Measurements from ENCODE around the gene TMCC2.

TMCC2 gene

GRCh38 chr1:205214756-205215155 is 13.0 kb upstream of the TMCC2 start:
- Histone ChIP-seq H3K27ac (ENCODE audit: low read depth, low read length) (no peak overlapping the region), H3K4me1 (ENCODE audit: control insufficient read depth, insufficient read depth, low read length) (peaks cover 4% of the 10 kb centered on the region; the same call in 1 of the 2 replicates), H3K9ac (ENCODE audit: low read depth, low read length) (no peak overlapping the region), H3K4me3 (ENCODE audit: low read depth, low read length) (no peak overlapping the region), H3K27me3 (ENCODE audit: control insufficient read depth, insufficient read depth, low read length) (no peaks in the 10 kb centered on the region), H3K9me3 (ENCODE audit: control insufficient read depth, insufficient read depth, low read length) (no peaks in the 10 kb centered on the region), H3K36me3 (ENCODE audit: control insufficient read depth, insufficient read depth, low read length) (no peaks in the 10 kb centered on the region)

- Histone ChIP-seq H3K27me3 (ENCODE audit: control insufficient read depth, insufficient read depth, low read length) (no peaks in the 10 kb centered on the region), H3K27ac (ENCODE audit: low read depth, low read length) (no peak overlapping the region), H3K4me3 (ENCODE audit: low read depth, low read length) (no peak overlapping the region), H3K4me1 (ENCODE audit: control insufficient read depth, insufficient read depth, low read length) (peaks cover 4% of the 10 kb centered on the region; the same call in 1 of the 2 replicates), H3K36me3 (ENCODE audit: control insufficient read depth, insufficient read depth, low read length) (no peaks in the 10 kb centered on the region), H3K9ac (ENCODE audit: low read depth, low read length) (no peak overlapping the region), H3K9me3 (ENCODE audit: control insufficient read depth, insufficient read depth, low read length) (no peaks in the 10 kb centered on the region)
Measured at GRCh38 chr1:205216588-205216987, 11.2 kb upstream of the TMCC2 start.

DNA sequence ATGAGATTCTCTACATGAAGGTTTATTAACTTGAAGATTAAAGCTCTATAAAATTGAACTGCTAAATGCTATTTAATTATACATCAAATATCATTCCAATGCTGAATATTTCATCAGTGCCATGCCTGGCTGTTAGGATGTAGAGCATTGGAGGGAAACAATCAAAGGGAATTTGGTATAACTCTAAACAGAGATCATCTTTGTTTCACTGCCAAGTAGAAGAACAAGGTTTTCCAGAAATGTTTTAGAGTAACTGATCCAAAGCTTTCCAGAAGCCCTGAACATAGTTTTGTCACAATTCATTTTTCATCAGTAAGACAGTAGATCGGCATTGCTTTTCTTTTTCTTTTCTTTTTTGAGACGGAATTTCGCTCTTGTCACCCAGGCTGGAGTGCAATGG is 10.3 kb upstream of the TMCC2 start:
- H3K27ac ChIP-seq (ENCODE audit: low read depth, low read length): no peak overlapping the region

GRCh38 chr1:205220421-205220820 is 7.3 kb upstream of the TMCC2 start:
- H3K27me3 ChIP-seq (ENCODE audit: control insufficient read depth, insufficient read depth, low read length): no peaks in the 10 kb centered on the region
- H3K4me3 ChIP-seq (ENCODE audit: low read depth, low read length): no peak overlapping the region
- H3K36me3 ChIP-seq (ENCODE audit: control insufficient read depth, insufficient read depth, low read length): no peaks in the 10 kb centered on the region
- H3K9me3 ChIP-seq (ENCODE audit: control insufficient read depth, insufficient read depth, low read length): no peaks in the 10 kb centered on the region
- no peak overlapping the region for H3K27ac ChIP-seq (ENCODE audit: low read depth, low read length)
- H3K4me1 ChIP-seq (ENCODE audit: control insufficient read depth, insufficient read depth, low read length): no peaks in the 10 kb centered on the region
- no peak overlapping the region for H3K9ac ChIP-seq (ENCODE audit: low read depth, low read length)

More for the DNA sequence above, 10.3 kb upstream of the TMCC2 start:
- no peaks in the 10 kb centered on the region for H3K36me3 ChIP-seq (ENCODE audit: control insufficient read depth, insufficient read depth, low read length)
- H3K4me1 ChIP-seq (ENCODE audit: control insufficient read depth, insufficient read depth, low read length): no peaks in the 10 kb centered on the region
- no peaks in the 10 kb centered on the region for H3K9me3 ChIP-seq (ENCODE audit: control insufficient read depth, insufficient read depth, low read length)
- no peak overlapping the region for H3K9ac ChIP-seq (ENCODE audit: low read depth, low read length)
- H3K4me3 ChIP-seq (ENCODE audit: low read depth, low read length): no peak overlapping the region
- H3K27me3 ChIP-seq (ENCODE audit: control insufficient read depth, insufficient read depth, low read length): no peaks in the 10 kb centered on the region

- H3K27me3 ChIP-seq (ENCODE audit: control insufficient read depth, insufficient read depth, low read length): peaks cover 10% of the 10 kb centered on the region
- peaks cover 19% of the 10 kb centered on the region for H3K4me1 ChIP-seq (ENCODE audit: control insufficient read depth, insufficient read depth, low read length)
- no peak overlapping the region for H3K4me3 ChIP-seq (ENCODE audit: low read depth, low read length)
- H3K9me3 ChIP-seq (ENCODE audit: control insufficient read depth, insufficient read depth, low read length): no peaks in the 10 kb centered on the region
- H3K9ac ChIP-seq (ENCODE audit: low read depth, low read length): no peak overlapping the region
- H3K36me3 ChIP-seq (ENCODE audit: control insufficient read depth, insufficient read depth, low read length): no peaks in the 10 kb centered on the region
- H3K27ac ChIP-seq (ENCODE audit: low read depth, low read length): no peak overlapping the region
Measured at GRCh38 chr1:205224736-205225135, 3.0 kb upstream of the TMCC2 start.

DNA sequence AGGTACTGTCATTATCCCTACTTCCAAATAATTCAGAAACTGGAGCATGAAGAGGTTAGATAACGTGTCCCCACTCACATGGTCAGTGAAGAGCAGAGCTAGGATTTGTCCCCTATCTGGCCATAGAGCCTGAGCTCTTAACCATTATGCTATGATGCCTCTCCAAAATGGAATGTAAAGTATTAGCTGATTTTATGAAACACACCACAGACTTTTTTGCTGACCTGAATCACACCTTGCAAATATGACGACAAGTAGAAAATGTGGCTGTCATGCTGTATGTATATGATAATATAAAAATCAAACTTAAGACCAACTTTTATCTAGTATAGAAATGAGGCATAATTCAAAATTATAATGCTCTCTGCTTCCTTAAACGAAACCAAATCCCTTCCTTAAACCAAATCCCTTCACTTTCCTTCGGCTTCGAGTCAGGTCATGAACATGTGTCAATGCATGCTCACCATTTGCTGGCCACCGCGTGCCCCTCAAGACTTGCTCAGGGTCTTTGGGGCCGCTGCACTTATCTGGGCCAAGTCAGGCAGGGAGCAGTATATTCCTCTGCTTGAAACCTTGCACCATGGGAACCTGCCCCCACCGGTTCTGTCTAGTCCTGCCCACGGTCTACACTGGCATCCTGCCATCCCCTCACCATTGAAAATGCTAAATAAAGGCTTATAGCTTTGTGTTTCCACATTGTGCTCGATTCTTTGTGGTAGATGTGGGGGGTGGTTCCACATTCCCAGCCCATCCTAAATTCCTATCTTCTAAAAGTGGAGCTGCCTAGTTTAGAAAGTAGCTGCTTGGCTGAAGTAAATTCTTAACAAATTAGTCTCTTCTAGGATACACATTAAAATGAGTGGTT is 1.6 kb upstream of the TMCC2 start:
- Histone ChIP-seq H3K36me3 (ENCODE audit: control insufficient read depth, insufficient read depth, low read length) (no peaks in the 10 kb centered on the region), H3K27ac (ENCODE audit: low read depth, low read length) (no peak overlapping the region), H3K4me1 (ENCODE audit: control insufficient read depth, insufficient read depth, low read length) (peaks cover 27% of the 10 kb centered on the region), H3K4me3 (ENCODE audit: low read depth, low read length) (peak overlapping the region; percentile 83; the same call in 1 of the 2 replicates), H3K27me3 (ENCODE audit: control insufficient read depth, insufficient read depth, low read length) (peaks cover 10% of the 10 kb centered on the region), H3K9ac (ENCODE audit: low read depth, low read length) (no peak overlapping the region), H3K9me3 (ENCODE audit: control insufficient read depth, insufficient read depth, low read length) (no peaks in the 10 kb centered on the region)

DNA sequence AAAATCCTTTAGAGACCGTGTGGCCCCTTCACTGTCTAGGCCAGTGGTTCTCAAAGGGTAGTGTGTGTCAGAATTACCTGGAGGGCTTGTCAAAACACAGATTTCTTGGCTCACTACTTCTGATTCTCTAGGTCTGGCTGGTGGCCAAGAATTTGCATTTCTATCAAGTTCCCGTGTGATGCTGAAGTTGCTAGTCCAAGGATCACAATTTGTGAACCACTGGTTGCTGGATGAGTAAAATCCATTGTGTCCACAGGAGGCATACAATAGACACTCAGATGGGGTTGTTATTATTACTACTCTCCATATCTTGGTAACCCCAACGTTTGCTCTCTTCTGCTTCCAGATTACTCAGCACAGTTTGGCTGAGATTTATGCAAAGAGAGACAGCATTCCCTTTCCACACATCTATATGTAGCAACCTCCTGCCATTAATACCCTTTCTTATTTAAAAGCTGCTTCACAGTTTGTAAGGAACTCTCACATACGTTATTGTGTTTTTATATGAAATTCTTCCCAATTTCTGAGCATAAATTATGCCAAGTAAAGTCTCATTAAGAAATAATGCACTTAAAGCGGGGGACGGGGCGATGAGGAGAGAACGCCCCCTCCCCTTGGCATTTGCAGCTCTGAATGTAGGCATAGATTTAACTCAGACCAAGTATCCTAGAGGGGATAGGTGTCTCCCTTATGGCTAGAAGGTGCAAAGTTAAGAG is 720 bp upstream of the TMCC2 start:
- Histone ChIP-seq H3K36me3 (ENCODE audit: control insufficient read depth, insufficient read depth, low read length) (no peaks in the 10 kb centered on the region), H3K27ac (ENCODE audit: low read depth, low read length) (peak overlapping the region; percentile 80), H3K9ac (ENCODE audit: low read depth, low read length) (0 out of 2 replicates have a peak overlapping the region, but pooled peaks have one; percentile 37), H3K4me3 (ENCODE audit: low read depth, low read length) (peak overlapping the region; percentile 83), H3K9me3 (ENCODE audit: control insufficient read depth, insufficient read depth, low read length) (no peaks in the 10 kb centered on the region), H3K27me3 (ENCODE audit: control insufficient read depth, insufficient read depth, low read length) (peaks cover 10% of the 10 kb centered on the region), H3K4me1 (ENCODE audit: control insufficient read depth, insufficient read depth, low read length) (peaks cover 27% of the 10 kb centered on the region)

DNA sequence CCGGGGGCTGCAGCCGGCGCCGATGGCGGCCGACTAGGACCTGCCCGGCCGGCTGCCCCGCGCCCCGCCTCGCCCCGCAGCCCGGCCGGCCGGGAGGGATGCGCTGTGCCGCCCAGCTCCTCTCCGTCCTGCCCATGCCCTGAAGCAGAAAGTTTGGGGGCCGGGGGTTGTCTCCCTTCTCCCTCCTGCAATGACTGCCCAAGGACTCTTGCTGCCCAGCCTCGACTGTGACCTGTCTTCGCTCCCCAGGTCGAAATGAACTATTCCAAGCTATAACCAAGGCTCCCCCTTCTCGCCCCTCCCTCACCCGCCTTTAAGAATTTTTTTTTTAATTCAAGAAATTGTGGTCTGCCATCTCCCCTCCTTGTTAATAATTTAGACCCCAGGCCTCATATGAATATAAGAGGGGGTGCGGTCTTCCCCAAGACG is 361 bp downstream of the TMCC2 start:
- Histone ChIP-seq H3K36me3 (ENCODE audit: control insufficient read depth, insufficient read depth, low read length) (no peaks in the 10 kb centered on the region), H3K27me3 (ENCODE audit: control insufficient read depth, insufficient read depth, low read length) (peaks cover 10% of the 10 kb centered on the region), H3K9me3 (ENCODE audit: control insufficient read depth, insufficient read depth, low read length) (no peaks in the 10 kb centered on the region), H3K4me1 (ENCODE audit: control insufficient read depth, insufficient read depth, low read length) (peaks cover 27% of the 10 kb centered on the region), H3K4me3 (ENCODE audit: low read depth, low read length) (peak overlapping the region; percentile 83), H3K27ac (ENCODE audit: low read depth, low read length) (no peak overlapping the region), H3K9ac (ENCODE audit: low read depth, low read length) (no peak overlapping the region)

- H3K9ac ChIP-seq (ENCODE audit: low read depth, low read length): no peak overlapping the region
- H3K27ac ChIP-seq (ENCODE audit: low read depth, low read length): no peak overlapping the region
- H3K4me1 ChIP-seq (ENCODE audit: control insufficient read depth, insufficient read depth, low read length): peaks cover 27% of the 10 kb centered on the region
- H3K27me3 ChIP-seq (ENCODE audit: control insufficient read depth, insufficient read depth, low read length): peaks cover 10% of the 10 kb centered on the region
- no peaks in the 10 kb centered on the region for H3K36me3 ChIP-seq (ENCODE audit: control insufficient read depth, insufficient read depth, low read length)
- H3K9me3 ChIP-seq (ENCODE audit: control insufficient read depth, insufficient read depth, low read length): no peaks in the 10 kb centered on the region
- H3K4me3 ChIP-seq (ENCODE audit: low read depth, low read length): peak overlapping the region; percentile 83
Measured at GRCh38 chr1:205229399-205229871, 1.7 kb downstream of the TMCC2 start.

DNA sequence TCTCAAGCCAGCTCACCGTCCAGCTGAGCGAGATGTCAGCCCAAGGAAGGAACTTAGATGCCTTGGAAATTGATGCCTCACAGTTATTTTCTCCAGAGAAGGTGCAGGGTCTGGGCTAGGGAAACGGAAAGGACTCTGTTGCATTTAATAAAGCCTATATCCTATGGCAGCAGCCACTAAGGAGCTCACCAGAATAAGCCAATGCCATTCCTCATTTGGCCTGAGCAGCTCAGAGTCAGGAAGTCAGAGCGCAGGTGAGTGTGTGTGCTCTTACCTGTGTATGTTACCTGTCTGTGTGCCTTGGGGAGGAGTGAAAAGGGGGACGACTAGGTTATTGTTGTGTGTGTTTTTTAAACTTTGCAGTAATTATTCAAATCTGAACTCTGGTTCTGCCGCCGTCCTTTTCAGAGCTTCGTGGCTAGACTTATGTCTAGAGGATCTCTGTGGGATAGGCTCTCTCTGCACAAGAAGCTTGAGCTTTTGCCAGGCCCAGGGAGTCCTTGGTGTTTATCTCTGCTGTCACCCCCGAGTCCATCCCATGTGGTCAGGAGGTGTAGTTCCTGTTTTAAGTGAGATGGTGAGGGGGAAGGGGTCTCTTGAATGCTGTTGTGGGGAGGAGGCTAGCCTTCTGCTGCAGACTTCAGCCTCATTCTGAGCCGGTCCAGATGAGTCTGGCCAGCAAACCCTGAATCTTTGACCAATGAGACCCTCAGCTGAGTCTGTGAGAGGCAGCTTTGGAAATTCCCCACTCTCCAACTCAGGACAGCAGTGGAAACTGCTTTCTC is 2.4 kb downstream of the TMCC2 start:
- Histone ChIP-seq H3K27ac (ENCODE audit: low read depth, low read length) (no peak overlapping the region), H3K4me1 (ENCODE audit: control insufficient read depth, insufficient read depth, low read length) (peaks cover 27% of the 10 kb centered on the region), H3K36me3 (ENCODE audit: control insufficient read depth, insufficient read depth, low read length) (no peaks in the 10 kb centered on the region), H3K9ac (ENCODE audit: low read depth, low read length) (no peak overlapping the region), H3K9me3 (ENCODE audit: control insufficient read depth, insufficient read depth, low read length) (no peaks in the 10 kb centered on the region), H3K4me3 (ENCODE audit: low read depth, low read length) (no peak overlapping the region), H3K27me3 (ENCODE audit: control insufficient read depth, insufficient read depth, low read length) (peaks cover 10% of the 10 kb centered on the region)
